ENCODE data around the gene GAGE12E.
"Not testable (repeated sequence)": the region's sequence is repeated elsewhere in the genome, so short reads cannot be mapped to it uniquely, and the experiment has no call there.

- TF ChIP-seq CTCF, POLR2A (IDR thresholded peaks at IDR 0.05): not testable (repeated sequence)
Observed at GRCh38 chrX:49590488-49590887, 39.4 kb downstream of the GAGE12E start.

Measured in adrenal gland (tissue), 5 donors.